ENCODE measurements around the gene HEATR5A. TPM values are rescaled to one million over a fixed set of nuclear protein-coding genes. Genes with fewer than 3 reads are reported as not detected.
"Not testable (repeated sequence)": the region's sequence is repeated elsewhere in the genome, so short reads cannot be mapped to it uniquely, and the experiment has no call there.

HEATR5A gene
- total and polyA plus RNA-seq, 11 donors: 22.4 to 57.6 (median 45.5) TPM

DNA sequence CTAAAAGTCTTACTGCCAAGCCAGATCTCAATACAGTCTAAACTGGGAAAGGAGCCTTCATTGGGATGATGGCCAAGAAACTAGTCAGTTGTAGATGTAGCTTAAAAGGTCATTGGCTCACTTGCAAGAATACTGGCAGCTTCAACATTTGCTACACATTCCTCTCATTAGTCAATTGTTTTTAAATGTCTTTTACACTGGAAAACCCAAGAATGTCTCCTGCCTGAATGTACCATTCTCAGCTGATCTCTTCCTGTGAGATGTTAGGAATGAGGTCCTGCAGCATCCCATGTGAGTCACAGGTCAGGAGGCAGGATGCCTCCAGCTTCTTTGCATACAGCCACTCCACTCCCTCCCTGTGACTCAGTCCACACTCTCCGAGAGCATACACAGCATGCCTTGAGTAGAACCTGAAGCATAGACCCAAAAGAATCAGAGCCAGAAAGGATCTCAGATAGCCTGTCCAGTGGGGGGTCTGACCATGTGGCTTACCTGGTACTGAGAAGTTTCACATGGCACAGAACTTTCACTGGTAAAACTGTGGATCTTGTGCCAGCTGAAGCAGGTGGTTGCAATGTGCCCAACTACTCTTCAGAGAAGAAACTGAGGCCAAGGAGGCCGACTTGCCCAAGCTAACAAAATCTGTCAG, 156.7 kb downstream of the HEATR5A start:
- H3K36me3 ChIP-seq: no peaks in the 10 kb centered on the region
- H3K9me3 ChIP-seq: no peaks in the 10 kb centered on the region
- TF ChIP-seq POLR2A (IDR thresholded peaks at IDR 0.05): no peak
- TF ChIP-seq, protein P1, sequence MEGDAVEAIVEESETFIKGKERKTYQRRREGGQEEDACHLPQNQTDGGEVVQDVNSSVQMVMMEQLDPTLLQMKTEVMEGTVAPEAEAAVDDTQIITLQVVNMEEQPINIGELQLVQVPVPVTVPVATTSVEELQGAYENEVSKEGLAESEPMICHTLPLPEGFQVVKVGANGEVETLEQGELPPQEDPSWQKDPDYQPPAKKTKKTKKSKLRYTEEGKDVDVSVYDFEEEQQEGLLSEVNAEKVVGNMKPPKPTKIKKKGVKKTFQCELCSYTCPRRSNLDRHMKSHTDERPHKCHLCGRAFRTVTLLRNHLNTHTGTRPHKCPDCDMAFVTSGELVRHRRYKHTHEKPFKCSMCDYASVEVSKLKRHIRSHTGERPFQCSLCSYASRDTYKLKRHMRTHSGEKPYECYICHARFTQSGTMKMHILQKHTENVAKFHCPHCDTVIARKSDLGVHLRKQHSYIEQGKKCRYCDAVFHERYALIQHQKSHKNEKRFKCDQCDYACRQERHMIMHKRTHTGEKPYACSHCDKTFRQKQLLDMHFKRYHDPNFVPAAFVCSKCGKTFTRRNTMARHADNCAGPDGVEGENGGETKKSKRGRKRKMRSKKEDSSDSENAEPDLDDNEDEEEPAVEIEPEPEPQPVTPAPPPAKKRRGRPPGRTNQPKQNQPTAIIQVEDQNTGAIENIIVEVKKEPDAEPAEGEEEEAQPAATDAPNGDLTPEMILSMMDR (IDR thresholded peaks at IDR 0.05): no peak
- no peaks in the 10 kb centered on the region for H3K27me3 ChIP-seq
- intact Hi-C loops (cut with DNase I): loop anchor here in 1 of 10 donors (1.0 kb wide), 1 partner anchor 34 kb away; no protein-coding TSS in a partner anchor
- DNase-seq (peak in 2 of 5 donors; percentile 29 to 52), ATAC-seq (peak; percentile 72 to 88 (median 80))
- WGBS, 4 donors: 56 to 59% (median 57%) methylated on average over 2 of the region's 2 CpGs
- H3K4me3 ChIP-seq: no peak overlapping the region
- H3K27ac ChIP-seq: peak overlapping the region in 5 of 12 donors; percentile 30 to 70 (median 47)
- H3K4me1 ChIP-seq: peaks cover 0 to 27% (median 14%) of the 10 kb centered on the region in 12 donors

DNA sequence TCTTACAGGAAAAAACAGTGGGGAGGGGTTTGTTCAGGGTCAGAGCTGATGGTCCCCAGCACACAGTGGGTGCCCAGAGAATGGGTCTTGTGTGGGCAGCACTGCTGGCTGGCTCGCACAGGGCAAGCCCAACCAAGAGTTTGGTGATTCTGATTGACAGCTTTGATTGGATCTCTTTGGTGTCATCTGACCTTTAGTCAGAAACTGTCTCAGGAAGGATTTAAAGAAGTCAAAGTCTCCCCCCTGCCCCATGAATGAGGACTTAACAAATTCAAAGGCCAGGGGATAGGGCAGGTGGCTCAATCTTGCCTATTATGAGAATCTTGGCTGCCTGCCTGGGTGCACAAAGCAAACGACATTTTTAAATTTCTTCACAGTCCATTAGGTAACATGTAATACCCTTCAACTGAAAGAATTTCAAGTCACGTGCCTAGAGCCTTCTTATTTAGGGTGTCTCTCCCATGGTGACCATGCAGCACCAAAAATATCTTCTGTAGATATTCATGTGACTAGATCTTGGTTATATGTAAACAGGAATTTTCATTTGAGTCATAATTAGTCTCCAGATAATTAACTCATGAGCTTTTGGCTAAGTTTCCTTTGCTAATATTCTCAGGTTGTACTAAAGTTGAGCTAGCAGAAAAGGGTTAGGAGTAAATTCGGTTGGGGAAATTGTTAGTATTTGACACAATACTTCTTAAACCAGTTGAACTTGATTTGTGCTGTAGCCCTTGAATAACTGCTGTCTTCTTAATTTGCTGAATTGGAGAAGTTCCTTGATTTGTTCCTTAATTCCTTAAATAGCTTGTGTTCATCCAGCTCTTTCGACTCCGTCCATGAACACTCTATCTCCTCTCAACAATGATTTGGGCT, 158.3 kb downstream of the HEATR5A start:
- WGBS, 4 donors: 36 to 47% (median 42%) methylated on average over 6 of the region's 6 CpGs
- peak overlapping the region in 11 of 12 donors; percentile 3 to 70 (median 41) for H3K27ac ChIP-seq
- intact Hi-C loops (cut with DNase I): no loop called here
- no peak overlapping the region for H3K4me3 ChIP-seq
- H3K4me1 ChIP-seq: peaks cover 0 to 27% (median 14%) of the 10 kb centered on the region in 12 donors
- TF ChIP-seq POLR2A (IDR thresholded peaks at IDR 0.05): no peak
- TF ChIP-seq, protein P1 (IDR thresholded peaks at IDR 0.05): no peak
- DNase-seq: peak in 1 of 5 donors; percentile 41
- peak; percentile 22 to 66 (median 56) for ATAC-seq
- no peaks in the 10 kb centered on the region for H3K9me3 ChIP-seq
- no peaks in the 10 kb centered on the region for H3K36me3 ChIP-seq
- H3K27me3 ChIP-seq: no peaks in the 10 kb centered on the region

DNA sequence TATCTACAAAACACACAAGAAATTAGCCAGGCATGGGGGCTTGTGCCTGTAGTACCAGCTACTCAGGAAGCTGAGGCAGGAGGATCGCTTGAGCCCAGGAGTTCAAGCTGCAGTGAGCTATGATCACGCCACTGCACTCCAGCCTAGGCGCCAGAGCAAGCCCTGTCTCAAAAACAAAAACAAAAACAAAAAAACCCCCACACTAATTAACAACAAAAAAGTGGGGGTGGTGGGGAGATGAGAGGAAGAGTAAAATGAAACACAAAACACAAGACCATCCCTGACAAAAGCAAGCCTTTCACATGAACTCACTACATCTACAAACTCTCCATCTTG, 158.9 kb downstream of the HEATR5A start:
- ATAC-seq (no peak), DNase-seq (no peak)
- intact Hi-C loops (cut with DNase I): no loop called here
- Histone ChIP-seq H3K27ac (peak overlapping the region in 6 of 12 donors; percentile 3 to 70 (median 44)), H3K4me3 (no peak overlapping the region), H3K27me3 (no peaks in the 10 kb centered on the region), H3K4me1 (peaks cover 0 to 27% (median 14%) of the 10 kb centered on the region in 12 donors), H3K36me3 (no peaks in the 10 kb centered on the region), H3K9me3 (no peaks in the 10 kb centered on the region)
- 92 to 97% (median 95%) methylated on average over 3 of the region's 3 CpGs for WGBS, 4 donors
- TF ChIP-seq, protein P1 (IDR thresholded peaks at IDR 0.05): no peak
- no peak for TF ChIP-seq POLR2A (IDR thresholded peaks at IDR 0.05)

DNA sequence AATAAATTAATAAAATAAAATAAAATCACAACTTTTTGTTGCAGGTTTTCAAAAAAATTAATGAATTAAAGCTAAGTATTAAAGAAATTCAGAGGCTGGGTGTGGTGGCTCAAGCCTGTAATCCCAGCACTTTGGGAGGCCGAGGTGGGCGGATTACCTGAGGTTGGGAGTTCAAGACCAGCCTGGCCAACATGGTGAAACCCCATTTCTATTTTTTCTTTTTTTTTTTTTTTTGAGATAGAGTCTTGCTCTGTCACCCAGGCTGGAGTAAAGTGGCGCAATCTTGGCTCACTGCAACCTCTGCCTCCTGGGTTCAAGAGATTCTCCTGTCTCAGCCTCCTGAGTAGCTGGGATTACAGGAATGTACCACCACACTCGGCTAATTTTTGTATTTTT, 161.3 kb downstream of the HEATR5A start:
- H3K27me3 ChIP-seq; H3K4me3 ChIP-seq; DNase-seq; intact Hi-C loops (cut with DNase I); H3K9me3 ChIP-seq; H3K36me3 ChIP-seq; H3K27ac ChIP-seq; ATAC-seq: not testable (repeated sequence)
- 92 to 95% (median 94%) methylated on average over 4 of the region's 4 CpGs for WGBS, 4 donors
- peaks cover 0 to 26% (median 14%) of the 10 kb centered on the region in 12 donors for H3K4me1 ChIP-seq
